Sigmoid colon (tissue), 4 donors: ENCODE data around the gene SLCO2A1.

Source experiments
- EP300 ChIP-seq, 4 donors: sonication (generic); formaldehyde crosslinking; IDR thresholded peaks; one replicate each; pipeline ENCODE4 v1.6.1; 2017; ENCODE audit warnings: antibody characterized with exemption in 4 of 4
- POLR2A ChIP-seq, 2 donors: fragments of 450-650 bp; IDR thresholded peaks; one replicate each; pipeline ENCODE4 v1.6.1; 2016; ENCODE audit warnings: antibody characterized with exemption in 2 of 2, mild to moderate bottlenecking in 2 of 2, moderate library complexity in 2 of 2
- POLR2AphosphoS5 ChIP-seq, 4 donors: sonication (generic); formaldehyde crosslinking; IDR thresholded peaks; one replicate each; pipeline ENCODE4 v1.6.1; 2017; ENCODE audit warnings: antibody characterized with exemption in 4 of 4
- TF ChIP-seq, protein P1 (sequence below), 4 experiments: fragments of 450-650 bp in 3 of 4; fragments of 200-600 bp in 1 of 4; IDR thresholded peaks; one replicate each; pipeline ENCODE4 v1.5.1; 2016 to 2019; ENCODE audit warnings: antibody characterized with exemption in 4 of 4, mild to moderate bottlenecking in 3 of 4, moderate library complexity in 2 of 4

DNA sequence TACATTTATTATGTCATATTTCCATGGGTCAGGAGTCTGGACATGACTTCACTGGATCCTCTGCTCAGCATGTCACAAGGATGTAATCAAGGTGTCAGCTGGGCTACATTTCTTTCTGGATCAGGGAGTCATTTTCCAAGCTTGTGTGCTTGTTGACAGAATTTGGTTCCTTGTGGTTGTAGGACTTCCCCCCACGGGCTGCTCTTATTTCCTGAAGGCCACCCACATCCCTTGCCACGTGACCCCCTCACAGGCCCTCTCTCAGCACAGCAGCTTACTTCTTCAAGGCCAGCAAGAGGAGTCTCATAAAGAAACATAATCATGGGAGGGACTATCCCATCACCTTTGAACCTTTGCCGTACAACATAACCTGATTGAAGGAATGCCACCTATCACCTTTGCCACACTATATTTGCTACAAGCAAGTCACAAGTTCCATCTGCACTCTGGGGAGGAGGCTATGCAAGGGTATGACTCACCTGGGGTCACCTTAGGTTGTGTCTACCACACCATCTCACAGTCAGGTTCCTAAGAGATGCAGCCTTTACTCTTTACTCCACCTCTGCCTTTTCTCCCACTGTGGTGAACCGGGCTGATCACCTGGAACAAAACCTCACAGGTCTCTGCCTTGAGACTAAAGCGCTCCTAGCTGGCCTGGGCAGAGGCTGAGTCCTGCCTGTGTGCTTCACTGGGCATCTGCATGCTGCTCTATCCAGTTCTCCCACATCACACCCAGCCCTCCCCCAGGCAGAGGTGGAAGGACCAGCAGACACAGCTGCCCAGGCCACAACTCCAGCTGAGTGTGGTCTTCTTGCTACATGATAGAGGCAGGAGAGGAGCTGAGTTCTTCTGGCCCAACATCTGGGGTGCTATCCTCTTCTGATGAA lies 147.5 kb downstream of the SLCO2A1 start:
- TF ChIP-seq, protein P1, sequence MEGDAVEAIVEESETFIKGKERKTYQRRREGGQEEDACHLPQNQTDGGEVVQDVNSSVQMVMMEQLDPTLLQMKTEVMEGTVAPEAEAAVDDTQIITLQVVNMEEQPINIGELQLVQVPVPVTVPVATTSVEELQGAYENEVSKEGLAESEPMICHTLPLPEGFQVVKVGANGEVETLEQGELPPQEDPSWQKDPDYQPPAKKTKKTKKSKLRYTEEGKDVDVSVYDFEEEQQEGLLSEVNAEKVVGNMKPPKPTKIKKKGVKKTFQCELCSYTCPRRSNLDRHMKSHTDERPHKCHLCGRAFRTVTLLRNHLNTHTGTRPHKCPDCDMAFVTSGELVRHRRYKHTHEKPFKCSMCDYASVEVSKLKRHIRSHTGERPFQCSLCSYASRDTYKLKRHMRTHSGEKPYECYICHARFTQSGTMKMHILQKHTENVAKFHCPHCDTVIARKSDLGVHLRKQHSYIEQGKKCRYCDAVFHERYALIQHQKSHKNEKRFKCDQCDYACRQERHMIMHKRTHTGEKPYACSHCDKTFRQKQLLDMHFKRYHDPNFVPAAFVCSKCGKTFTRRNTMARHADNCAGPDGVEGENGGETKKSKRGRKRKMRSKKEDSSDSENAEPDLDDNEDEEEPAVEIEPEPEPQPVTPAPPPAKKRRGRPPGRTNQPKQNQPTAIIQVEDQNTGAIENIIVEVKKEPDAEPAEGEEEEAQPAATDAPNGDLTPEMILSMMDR (IDR thresholded peaks at IDR 0.05): no peak
- TF ChIP-seq POLR2A (IDR thresholded peaks at IDR 0.05): no peak
- no peak for TF ChIP-seq POLR2AphosphoS5 (IDR thresholded peaks at IDR 0.05)
- no peak for TF ChIP-seq EP300 (IDR thresholded peaks at IDR 0.05)
